MCF 10A (cell line): ENCODE results near the gene LYRM2. TPM values are rescaled to one million over a fixed set of nuclear protein-coding genes. Genes with fewer than 3 reads are reported as not detected.

ENCODE experiments used
- BruUV-seq: library from RNA; stranded (reverse); fragments of 400-500 nt; replicated peaks from 2 replicates; lab custom pipeline; 2021; lab: Mats Ljungman, UMichigan
- CTCF ChIA-PET: fragments of 300-600 bp; sonication (Branson Sonifier 250); formaldehyde crosslinking; extraction: SDS; loops from one replicate; lab custom pipeline; 2021; ENCODE audit warnings: antibody characterized with exemption, inconsistent platforms; lab: Yijun Ruan, JAX
- POLR2A ChIA-PET: fragments of 300-600, 350-650 bp; sonication (Branson Sonifier 250); formaldehyde crosslinking; extraction: SDS; loops from one replicate; lab custom pipeline; 2020; ENCODE audit warnings: antibody characterized with exemption, inconsistent platforms; lab: Yijun Ruan, JAX
- DNase-seq: peaks from one replicate; pipeline ENCODE4 v3.0.0-alpha.2; 2018; ENCODE audit not compliant: unreplicated experiment
- H3K27ac Mint-ChIP-seq: one replicate; pipeline ENCODE4 v1.8.0; 2022; ENCODE audit warnings: mild to moderate bottlenecking, low read depth, mixed read lengths; ENCODE audit not compliant: unreplicated experiment
- H3K27me3 Mint-ChIP-seq: one replicate; pipeline ENCODE4 v1.8.0; 2022; ENCODE audit warnings: mixed read lengths; ENCODE audit not compliant: insufficient read depth, unreplicated experiment
- H3K36me3 Mint-ChIP-seq: one replicate; pipeline ENCODE4 v1.8.0; 2022; ENCODE audit warnings: mild to moderate bottlenecking, moderate library complexity, mixed read lengths; ENCODE audit not compliant: insufficient read depth, unreplicated experiment
- H3K4me1 Mint-ChIP-seq: one replicate; pipeline ENCODE4 v1.8.0; 2022; ENCODE audit warnings: mixed read lengths; ENCODE audit not compliant: insufficient read depth, unreplicated experiment
- H3K4me3 Mint-ChIP-seq: one replicate; pipeline ENCODE4 v1.8.0; 2022; ENCODE audit warnings: mild to moderate bottlenecking, moderate library complexity, mixed read lengths; ENCODE audit not compliant: unreplicated experiment
- H3K9me3 Mint-ChIP-seq: one replicate; pipeline ENCODE4 v1.8.0; 2022; ENCODE audit warnings: mixed read lengths; ENCODE audit not compliant: unreplicated experiment
- CTCF ChIP-seq: fragments of 200-600 bp; IDR thresholded peaks from one replicate; pipeline ENCODE4 v1.8.0; 2022; ENCODE audit warnings: antibody characterized with exemption, mild to moderate bottlenecking; ENCODE audit not compliant: unreplicated experiment
- intact Hi-C: fragments of 100-400 bp; cut with micrococcal nuclease; formaldehyde crosslinking; loops from 2 replicates; pipeline ENCODE4 v1.14.1; 2022
- total RNA-seq: library from RNA; stranded (reverse); gene quantifications from 2 replicates; pipeline ENCODE4 v1.2.3, GENCODE V29; 2022

LYRM2 gene
- total RNA-seq, 1 experiment from 2014 or later, result 41.1 TPM

GRCh38 chr6:89662659-89663223, 24.2 kb upstream of the LYRM2 start:
- ChIA-PET POLR2A (interaction anchor here (0.6 to 3.0 kb wide), 3 partner anchors 24 to 775 kb away, joined by 3 to 11 read pairs (median 5); partner anchors contain the start of gene LYRM2), CTCF (interaction anchor here (0.7 kb wide), 1 partner anchor 312 kb away, joined by 5 read pairs; no protein-coding TSS in a partner anchor)
- no peak overlapping the region for H3K4me3 Mint-ChIP-seq
- peaks cover 97% of the 10 kb centered on the region for H3K36me3 Mint-ChIP-seq
- DNase-seq, result no peak
- no peaks in the 10 kb centered on the region for H3K27me3 Mint-ChIP-seq
- no peak overlapping the region for H3K27ac Mint-ChIP-seq
- no TSS peak for BruUV-seq
- TF ChIP-seq CTCF, result no peak
- intact Hi-C loops, result no loop called here
- H3K4me1 Mint-ChIP-seq, result no peaks in the 10 kb centered on the region
- H3K9me3 Mint-ChIP-seq, result no peaks in the 10 kb centered on the region

GRCh38 chr6:89661559-89661958, 23.0 kb upstream of the LYRM2 start:
- BruUV-seq, result no TSS peak
- no peaks in the 10 kb centered on the region for H3K9me3 Mint-ChIP-seq
- peaks cover 97% of the 10 kb centered on the region for H3K36me3 Mint-ChIP-seq
- ChIA-PET CTCF (interaction anchor here (0.8 to 1.0 kb wide), 2 partner anchors 12 to 52 kb away, joined by 3 to 5 read pairs; no protein-coding TSS in a partner anchor), POLR2A (interaction anchor here (0.6 to 3.0 kb wide), 3 partner anchors 23 to 319 kb away, joined by 3 to 11 read pairs (median 3); partner anchors contain the start of gene LYRM2)
- DNase-seq, result no peak
- no peaks in the 10 kb centered on the region for H3K4me1 Mint-ChIP-seq
- no peak for TF ChIP-seq CTCF
- H3K27ac Mint-ChIP-seq, result no peak overlapping the region
- no peak overlapping the region for H3K4me3 Mint-ChIP-seq
- no peaks in the 10 kb centered on the region for H3K27me3 Mint-ChIP-seq
- intact Hi-C loops, result no loop called here

GRCh38 chr6:89660981-89661380, 22.4 kb upstream of the LYRM2 start:
- ChIA-PET CTCF (interaction anchor here (0.8 to 1.0 kb wide), 2 partner anchors 13 to 51 kb away, joined by 3 to 5 read pairs; no protein-coding TSS in a partner anchor), POLR2A (interaction anchor here (0.6 to 3.0 kb wide), 2 partner anchors 22 to 318 kb away, joined by 3 to 11 read pairs; partner anchors contain the start of gene LYRM2)
- Mint-ChIP-seq H3K36me3 (peaks cover 97% of the 10 kb centered on the region), H3K4me1 (no peaks in the 10 kb centered on the region), H3K27me3 (no peaks in the 10 kb centered on the region), H3K9me3 (no peaks in the 10 kb centered on the region), H3K4me3 (no peak overlapping the region), H3K27ac (no peak overlapping the region)
- DNase-seq, result no peak
- no TSS peak for BruUV-seq
- TF ChIP-seq CTCF, result no peak
- intact Hi-C loops, result no loop called here

- ChIA-PET CTCF (no interaction called here), POLR2A (interaction anchor here (0.9 kb wide), 1 partner anchor 31 kb away, joined by 3 read pairs; no protein-coding TSS in a partner anchor)
- H3K36me3 Mint-ChIP-seq, result peaks cover 96% of the 10 kb centered on the region
- H3K4me1 Mint-ChIP-seq, result no peaks in the 10 kb centered on the region
- no peak for DNase-seq
- H3K9me3 Mint-ChIP-seq, result no peaks in the 10 kb centered on the region
- no peak overlapping the region for H3K4me3 Mint-ChIP-seq
- TF ChIP-seq CTCF, result no peak
- no peak overlapping the region for H3K27ac Mint-ChIP-seq
- intact Hi-C loops, result no loop called here
- no peaks in the 10 kb centered on the region for H3K27me3 Mint-ChIP-seq
- BruUV-seq, result no TSS peak
Measured at GRCh38 chr6:89657445-89658158, 19.1 kb upstream of the LYRM2 start.
